Skeletal muscle tissue (tissue), 4 donors: ENCODE measurements around the gene SOAT2. TPM values are rescaled to one million over a fixed set of nuclear protein-coding genes. Genes with fewer than 3 reads are reported as not detected.

ENCODE experiments used
- H3K27ac ChIP-seq: one replicate; pipeline ENCODE4 v1.7.0; 2013; ENCODE audit warnings: mild to moderate bottlenecking, low read depth, low read length, inconsistent platforms
- H3K27me3 ChIP-seq, 3 donors: one replicate each; pipeline ENCODE4 v1.7.0; 2013; ENCODE audit warnings: low read length in 3 of 3; ENCODE audit not compliant: control insufficient read depth in 3 of 3, insufficient read depth in 3 of 3
- H3K36me3 ChIP-seq, 3 donors: one replicate each; pipeline ENCODE4 v1.7.0; 2013; ENCODE audit warnings: low read length in 3 of 3; ENCODE audit not compliant: control insufficient read depth in 3 of 3, insufficient read depth in 3 of 3
- H3K4me1 ChIP-seq, 3 donors: one replicate each; pipeline ENCODE4 v1.7.0; 2013; ENCODE audit warnings: low read length in 3 of 3, mild to moderate bottlenecking in 3 of 3; ENCODE audit not compliant: control insufficient read depth in 3 of 3, insufficient read depth in 3 of 3
- H3K4me3 ChIP-seq, 3 donors: one replicate each; pipeline ENCODE4 v1.7.0; 2013; ENCODE audit warnings: low read length in 3 of 3
- H3K9ac ChIP-seq, 3 donors: one replicate each; pipeline ENCODE4 v1.7.0; 2013; ENCODE audit warnings: low read length in 3 of 3, mild to moderate bottlenecking in 3 of 3, moderate library complexity in 2 of 3, low read depth in 1 of 3
- H3K9me3 ChIP-seq, 3 donors: one replicate each; pipeline ENCODE4 v1.7.0; 2013; ENCODE audit warnings: low read length in 3 of 3; ENCODE audit not compliant: control insufficient read depth in 3 of 3
- total RNA-seq: library from RNA; depleted of rRNA; stranded (reverse); fragments of >200 nt; gene quantifications from one replicate; pipeline ENCODE4 v1.2.3, GENCODE V29; 2014
- donor health status: Osteomylitis.

Gene SOAT2
- under 0.01 TPM for total RNA-seq

GRCh38 chr12:53102883-53103807 is at the start of gene SOAT2:
SOAT2 (plus strand) TSS chr12:53103486; CDS start chr12:53103578, 92 bp downstream.
- no peaks in the 10 kb centered on the region for H3K9me3 ChIP-seq
- H3K9ac ChIP-seq, result no peak within 1 kb of the TSS
- H3K4me1 ChIP-seq, result peaks cover 14 to 21% (median 18%) of the 10 kb centered on the region in 3 donors
- H3K27me3 ChIP-seq, result no peaks in the 10 kb centered on the region
- no peak within 1 kb of the TSS for H3K27ac ChIP-seq
- H3K36me3 ChIP-seq, result peaks cover 0 to 2% (median 0%) of the 10 kb centered on the region in 3 donors
- H3K4me3 ChIP-seq, result no peak within 1 kb of the TSS

DNA sequence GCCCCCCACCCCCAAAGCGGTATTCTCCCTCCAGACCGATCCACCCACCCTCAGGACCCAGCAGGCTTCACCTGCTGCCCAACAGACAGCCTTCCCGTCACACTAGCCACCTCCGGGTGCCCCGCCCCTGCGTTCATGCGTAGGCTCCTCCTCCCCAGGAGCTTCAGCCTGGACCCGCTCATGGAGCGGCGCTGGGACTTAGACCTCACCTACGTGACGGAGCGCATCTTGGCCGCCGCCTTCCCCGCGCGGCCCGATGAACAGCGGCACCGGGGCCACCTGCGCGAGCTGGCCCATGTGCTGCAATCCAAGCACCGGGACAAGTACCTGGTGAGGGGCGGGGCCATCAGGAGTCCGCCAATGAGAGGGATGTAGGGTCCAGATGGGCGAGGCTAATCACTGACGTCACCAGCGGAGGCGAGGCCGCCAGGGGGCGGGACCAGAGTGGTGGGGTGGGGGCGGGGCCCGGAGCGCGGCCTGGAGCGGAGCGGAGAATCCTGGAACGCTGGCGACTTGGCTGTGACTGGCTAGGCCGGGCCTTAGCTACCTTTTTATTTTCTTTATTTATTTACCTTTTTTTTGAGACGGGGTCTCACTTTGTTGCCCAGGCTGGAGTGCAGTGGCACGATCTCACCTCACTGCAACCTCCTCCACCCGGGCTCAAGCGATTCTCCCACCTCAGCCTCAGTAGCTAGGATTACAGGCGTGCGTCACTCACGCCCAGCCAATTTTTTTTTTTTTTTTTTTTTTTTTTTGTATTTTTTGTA is 49.0 kb upstream of the SOAT2 start:
- peak overlapping the region; percentile 54 to 80 (median 68) for H3K9ac ChIP-seq

DNA sequence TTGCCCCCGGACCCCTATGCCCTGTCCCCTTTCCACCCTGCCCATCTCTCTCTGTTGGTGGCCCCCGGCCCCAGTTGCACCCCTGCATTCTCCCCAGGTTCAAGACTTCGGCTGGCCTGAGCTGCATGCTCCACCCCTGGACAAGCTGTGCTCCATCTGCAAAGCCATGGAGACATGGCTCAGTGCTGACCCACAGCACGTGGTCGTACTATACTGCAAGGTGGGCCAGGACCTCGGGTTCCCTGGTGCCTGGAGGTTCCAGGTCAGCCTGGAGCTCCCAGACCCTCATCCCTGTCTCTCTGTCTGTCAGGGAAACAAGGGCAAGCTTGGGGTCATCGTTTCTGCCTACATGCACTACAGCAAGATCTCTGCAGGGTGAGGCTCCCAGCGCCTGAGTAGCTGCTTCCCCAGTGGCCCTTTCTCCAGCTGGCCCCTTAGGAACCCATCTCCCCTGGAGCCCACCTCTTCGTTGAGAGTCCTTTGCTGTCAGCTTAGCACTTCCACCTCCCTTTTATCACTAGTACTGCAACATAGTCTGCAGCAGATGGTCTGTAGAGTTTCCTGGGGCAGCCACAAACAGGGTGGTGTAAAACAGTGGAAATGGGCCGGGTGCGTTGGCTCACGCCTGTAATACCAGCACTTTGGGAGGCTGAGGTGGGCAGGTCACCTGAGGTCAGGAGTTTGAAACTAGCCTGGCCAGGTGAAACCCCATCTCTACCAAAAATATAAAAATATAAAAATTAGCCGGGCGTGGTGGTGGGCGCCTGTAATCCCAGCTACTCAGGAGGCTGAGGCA is 47.6 kb upstream of the SOAT2 start:
- H3K9me3 ChIP-seq, result no peaks in the 10 kb centered on the region
- peaks cover 41 to 52% (median 49%) of the 10 kb centered on the region in 3 donors for H3K36me3 ChIP-seq
- peak overlapping the region; percentile 95 for H3K27ac ChIP-seq
- H3K4me3 ChIP-seq, result no peak overlapping the region
- peaks cover 41 to 76% (median 59%) of the 10 kb centered on the region in 3 donors for H3K4me1 ChIP-seq
- peak overlapping the region in 1 of 3 donors; percentile 33 for H3K9ac ChIP-seq
- H3K27me3 ChIP-seq, result no peaks in the 10 kb centered on the region

More for the DNA sequence above, 49.0 kb upstream of the SOAT2 start:
- no peaks in the 10 kb centered on the region for H3K27me3 ChIP-seq
- peak overlapping the region; percentile 66 to 85 (median 77) for H3K4me3 ChIP-seq
- H3K9me3 ChIP-seq, result no peaks in the 10 kb centered on the region
- H3K4me1 ChIP-seq, result peaks cover 48 to 74% (median 62%) of the 10 kb centered on the region in 3 donors
- H3K36me3 ChIP-seq, result peaks cover 28 to 39% (median 37%) of the 10 kb centered on the region in 3 donors
- peak overlapping the region; percentile 95 for H3K27ac ChIP-seq

GRCh38 chr12:53056296-53056695 is 47.0 kb upstream of the SOAT2 start:
- no peak overlapping the region for H3K9ac ChIP-seq
- H3K36me3 ChIP-seq, result peaks cover 41 to 57% (median 55%) of the 10 kb centered on the region in 3 donors
- no peaks in the 10 kb centered on the region for H3K27me3 ChIP-seq
- peaks cover 41 to 76% (median 59%) of the 10 kb centered on the region in 3 donors for H3K4me1 ChIP-seq
- no peak overlapping the region for H3K27ac ChIP-seq
- no peaks in the 10 kb centered on the region for H3K9me3 ChIP-seq
- H3K4me3 ChIP-seq, result no peak overlapping the region

- no peak overlapping the region for H3K9ac ChIP-seq
- peaks cover 45 to 57% (median 56%) of the 10 kb centered on the region in 3 donors for H3K36me3 ChIP-seq
- peaks cover 41 to 76% (median 59%) of the 10 kb centered on the region in 3 donors for H3K4me1 ChIP-seq
- no peaks in the 10 kb centered on the region for H3K27me3 ChIP-seq
- no peaks in the 10 kb centered on the region for H3K9me3 ChIP-seq
- H3K27ac ChIP-seq, result peak overlapping the region; percentile 30
- H3K4me3 ChIP-seq, result no peak overlapping the region
Measured at GRCh38 chr12:53056901-53057300, 46.4 kb upstream of the SOAT2 start.

- Histone ChIP-seq H3K9ac (peak overlapping the region in 1 of 3 donors; percentile 33), H3K27ac (no peak overlapping the region), H3K36me3 (peaks cover 55 to 64% (median 62%) of the 10 kb centered on the region in 3 donors), H3K4me3 (no peak overlapping the region), H3K9me3 (no peaks in the 10 kb centered on the region), H3K27me3 (no peaks in the 10 kb centered on the region), H3K4me1 (peaks cover 43 to 77% (median 60%) of the 10 kb centered on the region in 3 donors)
Measured at GRCh38 chr12:53057816-53058500, 45.3 kb upstream of the SOAT2 start.

- Histone ChIP-seq H3K9me3 (no peaks in the 10 kb centered on the region), H3K9ac (peak overlapping the region in 1 of 3 donors; percentile 40), H3K27ac (no peak overlapping the region), H3K27me3 (no peaks in the 10 kb centered on the region), H3K4me3 (no peak overlapping the region), H3K4me1 (peaks cover 42 to 74% (median 59%) of the 10 kb centered on the region in 3 donors), H3K36me3 (peaks cover 62 to 70% (median 66%) of the 10 kb centered on the region in 3 donors)
Measured at GRCh38 chr12:53058674-53059433, 44.4 kb upstream of the SOAT2 start.

DNA sequence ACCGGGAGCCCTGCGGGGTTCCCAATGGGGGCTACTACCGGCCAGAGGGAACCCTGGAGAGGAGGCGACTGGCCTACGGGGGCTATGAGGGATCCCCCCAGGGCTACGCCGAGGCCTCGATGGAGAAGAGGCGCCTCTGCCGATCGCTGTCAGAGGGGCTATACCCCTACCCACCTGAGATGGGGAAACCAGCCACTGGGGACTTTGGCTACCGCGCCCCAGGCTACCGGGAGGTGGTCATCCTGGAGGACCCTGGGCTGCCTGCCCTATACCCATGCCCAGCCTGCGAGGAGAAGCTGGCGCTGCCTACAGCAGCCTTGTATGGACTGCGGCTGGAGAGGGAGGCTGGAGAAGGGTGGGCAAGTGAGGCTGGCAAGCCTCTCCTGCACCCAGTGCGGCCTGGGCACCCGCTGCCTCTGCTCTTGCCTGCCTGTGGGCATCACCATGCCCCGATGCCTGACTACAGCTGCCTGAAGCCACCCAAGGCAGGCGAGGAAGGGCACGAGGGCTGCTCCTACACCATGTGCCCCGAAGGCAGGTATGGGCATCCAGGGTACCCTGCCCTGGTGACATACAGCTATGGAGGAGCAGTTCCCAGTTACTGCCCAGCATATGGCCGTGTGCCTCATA is 43.7 kb upstream of the SOAT2 start:
- Histone ChIP-seq H3K9me3 (no peaks in the 10 kb centered on the region), H3K4me3 (no peak overlapping the region), H3K4me1 (peaks cover 43 to 77% (median 59%) of the 10 kb centered on the region in 3 donors), H3K27me3 (no peaks in the 10 kb centered on the region), H3K27ac (no peak overlapping the region), H3K9ac (peak overlapping the region in 1 of 3 donors; percentile 16), H3K36me3 (peaks cover 69 to 73% (median 71%) of the 10 kb centered on the region in 3 donors)
